Brain microvascular endothelial cell (primary cell): ENCODE results near the gene MAD1L1.
"Not testable (repeated sequence)": the region's sequence is repeated elsewhere in the genome, so short reads cannot be mapped to it uniquely, and the experiment has no call there.

Source experiments
- DNase-seq: peaks from one replicate; pipeline ENCODE4 v3.0.0-alpha.2; 2020
- H3K27ac ChIP-seq: fragments of 250-450 bp; sonication (Bioruptor Pico); 2 replicates; pipeline ENCODE4 v1.5.1; 2020; ENCODE audit warnings: mild to moderate bottlenecking, moderate library complexity
- H3K27me3 ChIP-seq: fragments of 250-450 bp; sonication (Bioruptor Pico); replicated peaks from 2 replicates; pipeline ENCODE4 v1.5.1; 2020; ENCODE audit warnings: mild to moderate bottlenecking
- H3K36me3 ChIP-seq: fragments of 250-450 bp; sonication (Bioruptor Pico); replicated peaks from 2 replicates; pipeline ENCODE4 v1.5.1; 2020; ENCODE audit warnings: mild to moderate bottlenecking
- H3K4me3 ChIP-seq: 2 replicates; pipeline ENCODE4 v1.5.1; 2011; ENCODE audit warnings: low read depth, mild to moderate bottlenecking, control low read depth, low read length, moderate library complexity
- CTCF ChIP-seq: IDR thresholded peaks from 2 replicates; pipeline ENCODE4 v1.5.1; 2011; ENCODE audit warnings: low read depth, mild to moderate bottlenecking, moderate library complexity, low read length, control low read depth, inconsistent platforms; ENCODE audit errors: missing control alignments
- in situ Hi-C: cut with HindIII; loops from 2 replicates; pipeline ENCODE4 v1.10.0; 2017; ENCODE audit warnings: low sequenced_read_pairs, low pct_ligation_motif_present

Gene MAD1L1

GRCh38 chr7:1829668-1830067, 403.1 kb downstream of the MAD1L1 start:
- in situ Hi-C loops, DNase-seq, H3K36me3 ChIP-seq, H3K27ac ChIP-seq, H3K27me3 ChIP-seq, H3K4me3 ChIP-seq: not testable (repeated sequence)

DNA sequence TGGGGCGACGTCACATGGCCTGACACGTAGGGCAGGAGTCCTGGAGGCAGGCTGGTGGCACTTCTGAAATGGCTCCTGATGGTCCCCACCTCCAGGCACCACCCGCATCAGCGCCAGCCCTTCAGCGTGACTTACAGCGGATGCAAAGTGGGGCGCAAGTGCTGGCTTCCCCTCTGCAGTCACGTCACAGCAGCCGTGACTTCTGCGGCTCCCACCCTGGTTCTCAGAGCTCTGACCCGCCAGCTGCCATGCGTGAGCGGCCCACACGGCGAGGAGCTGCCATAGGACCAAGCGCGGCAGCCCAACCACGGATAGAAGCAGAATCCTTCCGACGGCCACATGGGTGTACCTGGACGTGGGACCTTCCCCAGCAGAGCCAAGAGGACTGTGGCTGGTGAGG, 403.6 kb downstream of the MAD1L1 start:
- DNase-seq = no peak
- no peaks in the 10 kb centered on the region for H3K27me3 ChIP-seq
- H3K27ac ChIP-seq = no peak overlapping the region
- in situ Hi-C loops = no loop called here
- H3K4me3 ChIP-seq = no peak overlapping the region
- TF ChIP-seq CTCF = no peak
- H3K36me3 ChIP-seq = no peaks in the 10 kb centered on the region

GRCh38 chr7:1828170-1828569, 404.6 kb downstream of the MAD1L1 start:
- in situ Hi-C loops, DNase-seq, H3K27me3 ChIP-seq, H3K4me3 ChIP-seq, H3K36me3 ChIP-seq, H3K27ac ChIP-seq: not testable (repeated sequence)

DNA sequence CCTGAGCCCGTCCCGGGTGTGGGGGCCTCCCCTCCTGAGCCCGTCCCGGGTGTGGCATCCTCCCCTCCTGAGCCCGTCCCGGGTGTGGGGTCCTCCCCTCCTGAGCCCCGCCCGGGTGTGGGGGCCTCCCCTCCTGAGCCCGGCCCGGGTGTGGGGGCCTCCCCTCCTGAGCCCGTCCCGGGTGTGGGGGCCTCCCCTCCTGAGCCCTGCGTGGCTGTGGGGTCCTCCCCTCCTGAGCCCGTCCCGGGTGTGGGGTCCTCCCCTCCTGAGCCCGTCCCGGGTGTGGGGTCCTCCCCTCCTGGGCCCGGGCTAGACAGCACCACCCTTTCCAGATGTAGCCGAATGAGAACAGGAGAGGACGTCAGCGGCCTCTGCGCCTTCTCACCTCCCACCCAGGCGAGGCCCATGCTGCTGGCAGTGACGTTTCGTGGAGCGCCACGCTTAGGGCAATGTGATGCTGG, 405.2 kb downstream of the MAD1L1 start:
- H3K27me3 ChIP-seq, H3K27ac ChIP-seq, DNase-seq, in situ Hi-C loops, H3K4me3 ChIP-seq, H3K36me3 ChIP-seq: not testable (repeated sequence)

GRCh38 chr7:1826931-1827330, 405.8 kb downstream of the MAD1L1 start:
- DNase-seq, H3K27ac ChIP-seq, H3K4me3 ChIP-seq, in situ Hi-C loops, H3K36me3 ChIP-seq, H3K27me3 ChIP-seq: not testable (repeated sequence)

GRCh38 chr7:1825897-1826741, 406.6 kb downstream of the MAD1L1 start:
- no peak for DNase-seq
- no peak for TF ChIP-seq CTCF
- no peaks in the 10 kb centered on the region for H3K36me3 ChIP-seq
- H3K27me3 ChIP-seq = no peaks in the 10 kb centered on the region
- H3K4me3 ChIP-seq = no peak overlapping the region
- no peak overlapping the region for H3K27ac ChIP-seq
- in situ Hi-C loops = no loop called here

- H3K27ac ChIP-seq, DNase-seq, H3K4me3 ChIP-seq, H3K36me3 ChIP-seq, in situ Hi-C loops, H3K27me3 ChIP-seq: not testable (repeated sequence)
These were observed 407.2 kb downstream of the MAD1L1 start for GRCh38 chr7:1825647-1825896.

DNA sequence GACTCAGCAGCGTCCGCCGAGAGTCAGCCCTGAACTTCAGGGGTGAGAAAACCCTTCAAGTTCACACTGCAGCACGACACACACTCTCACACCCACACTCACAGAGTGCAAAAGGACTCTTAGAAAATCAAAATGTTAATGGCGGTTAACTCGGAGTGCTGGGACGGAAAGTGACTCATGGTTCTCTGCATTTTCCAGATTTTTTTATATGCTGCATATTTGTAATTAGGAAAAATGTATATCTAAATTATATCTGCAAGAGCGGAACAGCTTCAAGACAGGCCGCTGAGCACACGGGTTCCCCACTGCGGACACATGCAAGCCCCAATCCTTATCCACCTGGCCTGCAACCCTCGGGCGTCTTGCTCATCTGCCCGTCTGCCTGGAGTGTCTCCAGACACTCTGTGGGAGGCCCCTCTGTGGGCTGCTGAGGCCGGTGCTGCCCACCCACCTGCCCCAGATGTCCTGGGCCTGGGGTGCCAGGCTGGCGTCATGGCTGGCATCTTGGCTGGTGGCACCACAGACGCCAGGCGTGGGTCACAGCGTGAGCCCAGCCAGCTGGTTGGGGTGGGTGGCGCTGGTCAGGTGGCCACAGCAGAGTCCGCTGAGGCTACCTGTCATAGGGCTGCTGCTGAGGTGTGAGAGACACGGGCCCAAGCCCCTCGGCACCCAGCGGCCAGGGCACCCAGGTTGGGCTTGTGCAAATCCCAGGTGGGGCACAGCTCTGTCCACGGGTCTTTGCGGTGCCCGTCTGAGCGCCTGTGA, 407.7 kb downstream of the MAD1L1 start:
- DNase-seq, H3K4me3 ChIP-seq, H3K27ac ChIP-seq, H3K27me3 ChIP-seq, H3K36me3 ChIP-seq, in situ Hi-C loops: not testable (repeated sequence)

GRCh38 chr7:1824151-1824881, 408.4 kb downstream of the MAD1L1 start:
- DNase-seq, H3K36me3 ChIP-seq, H3K27me3 ChIP-seq, in situ Hi-C loops, H3K27ac ChIP-seq, H3K4me3 ChIP-seq: not testable (repeated sequence)
